Measurements from ENCODE around the gene CPB2. TPM values are rescaled to one million over a fixed set of nuclear protein-coding genes. Genes with fewer than 3 reads are reported as not detected.

Gene CPB2
- total and polyA plus RNA-seq, 2 donors (not counting 1 experiment from before 2014, with no cell fraction given): not detected

GRCh38 chr13:46132109-46132508 is 27.3 kb upstream of the CPB2 start:
- TF ChIP-seq EZH2 (IDR thresholded peaks at IDR 0.05; ENCODE audit: low read length, missing control alignments): no peak
- no peak for TF ChIP-seq CTCF (conservative IDR thresholded peaks at IDR 0.05 in 1 of 2, IDR thresholded peaks at IDR 0.05 in 1 of 2; ENCODE audit: low read depth in 1 of 2, low read length in 2 of 2)
- DNase-seq (ENCODE audit: low read depth in 2 of 2): no peak
- no peak overlapping the region for H3K4me3 ChIP-seq (replicated peaks in 1 of 4; ENCODE audit: control extremely low read depth in 1 of 4, insufficient read depth in 1 of 4, low read depth in 3 of 4, low read length in 4 of 4)
- no peaks in the 10 kb centered on the region for H3K79me2 ChIP-seq (ENCODE audit: control insufficient read depth, insufficient read depth, low read length)
- H3K27ac ChIP-seq (ENCODE audit: insufficient read depth, low read length): no peak overlapping the region
- no peak overlapping the region for H3K4me2 ChIP-seq (ENCODE audit: extremely low read depth, insufficient read depth, low read length)
- H3K27me3 ChIP-seq (ENCODE audit: control insufficient read depth, insufficient read depth, low read length): peaks cover 5% of the 10 kb centered on the region
- H3K9ac ChIP-seq (ENCODE audit: insufficient read depth, low read length): no peak overlapping the region
- H3K9me3 ChIP-seq (ENCODE audit: control insufficient read depth, insufficient read depth, low read depth, low read length): no peaks in the 10 kb centered on the region
- H4K20me1 ChIP-seq (ENCODE audit: control insufficient read depth, extremely low read depth, insufficient read depth, low read length): no peaks in the 10 kb centered on the region
- no peaks in the 10 kb centered on the region for H3K4me1 ChIP-seq (ENCODE audit: control insufficient read depth, extremely low read depth, insufficient read depth, low read length)
- no peak overlapping the region for H2AFZ ChIP-seq (ENCODE audit: low read length)
- no peaks in the 10 kb centered on the region for H3K36me3 ChIP-seq (ENCODE audit: control insufficient read depth, insufficient read depth, low read length)

DNA sequence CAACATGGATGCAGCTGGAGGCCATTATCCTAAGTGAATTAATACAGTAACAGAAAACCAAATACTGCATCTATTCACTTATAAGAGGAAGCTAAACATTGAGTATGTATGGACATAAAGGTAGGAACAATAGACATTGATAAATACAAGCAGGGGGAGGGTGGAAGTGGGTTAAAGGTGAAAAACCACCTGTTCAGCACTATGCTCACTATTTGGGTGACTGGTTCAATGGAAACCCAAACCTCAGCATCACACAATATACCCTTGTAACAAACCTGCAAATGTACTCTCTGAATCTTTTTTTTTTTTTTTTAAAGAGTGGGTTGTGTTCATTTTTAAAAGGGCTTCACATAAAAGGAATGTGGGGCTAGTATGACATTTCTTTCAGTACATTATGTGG is 26.9 kb upstream of the CPB2 start:
- Histone ChIP-seq H4K20me1 (ENCODE audit: control insufficient read depth, extremely low read depth, insufficient read depth, low read length) (no peaks in the 10 kb centered on the region), H3K79me2 (ENCODE audit: control insufficient read depth, insufficient read depth, low read length) (no peaks in the 10 kb centered on the region), H3K36me3 (ENCODE audit: control insufficient read depth, insufficient read depth, low read length) (no peaks in the 10 kb centered on the region), H3K9me3 (ENCODE audit: control insufficient read depth, insufficient read depth, low read depth, low read length) (no peaks in the 10 kb centered on the region), H3K27ac (ENCODE audit: insufficient read depth, low read length) (no peak overlapping the region), H3K4me1 (ENCODE audit: control insufficient read depth, extremely low read depth, insufficient read depth, low read length) (no peaks in the 10 kb centered on the region), H3K9ac (ENCODE audit: insufficient read depth, low read length) (no peak overlapping the region), H2AFZ (ENCODE audit: low read length) (no peak overlapping the region), H3K4me3 (replicated peaks in 1 of 4; ENCODE audit: control extremely low read depth in 1 of 4, insufficient read depth in 1 of 4, low read depth in 3 of 4, low read length in 4 of 4) (no peak overlapping the region), H3K4me2 (ENCODE audit: extremely low read depth, insufficient read depth, low read length) (no peak overlapping the region), H3K27me3 (ENCODE audit: control insufficient read depth, insufficient read depth, low read length) (peaks cover 5% of the 10 kb centered on the region)
- TF ChIP-seq CTCF (conservative IDR thresholded peaks at IDR 0.05 in 1 of 2, IDR thresholded peaks at IDR 0.05 in 1 of 2; ENCODE audit: low read depth in 1 of 2, low read length in 2 of 2) (no peak), EZH2 (IDR thresholded peaks at IDR 0.05; ENCODE audit: low read length, missing control alignments) (no peak)
- no peak for DNase-seq (ENCODE audit: low read depth in 2 of 2)

DNA sequence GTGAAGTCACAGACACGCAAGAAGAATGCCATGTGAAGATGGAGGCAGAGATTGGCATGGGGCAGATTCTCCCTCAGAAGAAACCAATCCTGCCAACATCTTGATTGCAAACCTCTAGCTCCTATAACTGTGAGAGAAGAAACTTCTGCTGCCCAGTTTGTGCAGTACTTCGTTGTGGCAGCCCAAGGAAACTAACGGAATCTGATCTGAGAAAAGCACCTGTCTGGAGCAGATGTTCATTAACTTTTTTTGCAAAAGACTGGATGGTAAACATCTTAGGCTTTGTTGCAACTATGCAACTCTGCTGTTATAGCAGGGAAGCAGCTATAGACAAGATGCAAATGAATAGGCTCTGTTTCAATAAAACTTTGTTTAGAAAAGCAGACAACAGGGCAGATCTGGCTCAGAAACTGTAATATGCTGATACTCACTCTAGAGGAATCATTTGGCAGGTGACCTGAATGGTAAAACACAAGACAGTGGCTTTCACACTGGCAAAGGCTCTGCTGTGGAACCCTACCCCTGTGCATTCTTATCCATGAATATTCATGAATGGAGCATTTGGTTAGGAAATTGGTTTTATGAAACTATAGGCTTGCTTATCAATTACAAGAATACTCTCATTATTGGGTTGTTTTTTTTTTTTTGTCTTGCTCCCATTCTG is 25.3 kb upstream of the CPB2 start:
- peaks cover 5% of the 10 kb centered on the region for H3K27me3 ChIP-seq (ENCODE audit: control insufficient read depth, insufficient read depth, low read length)
- no peaks in the 10 kb centered on the region for H3K9me3 ChIP-seq (ENCODE audit: control insufficient read depth, insufficient read depth, low read depth, low read length)
- DNase-seq (ENCODE audit: low read depth in 2 of 2): no peak
- H3K4me1 ChIP-seq (ENCODE audit: control insufficient read depth, extremely low read depth, insufficient read depth, low read length): no peaks in the 10 kb centered on the region
- no peak overlapping the region for H3K27ac ChIP-seq (ENCODE audit: insufficient read depth, low read length)
- TF ChIP-seq CTCF (conservative IDR thresholded peaks at IDR 0.05 in 1 of 2, IDR thresholded peaks at IDR 0.05 in 1 of 2; ENCODE audit: low read depth in 1 of 2, low read length in 2 of 2): no peak
- TF ChIP-seq EZH2 (IDR thresholded peaks at IDR 0.05; ENCODE audit: low read length, missing control alignments): no peak
- no peak overlapping the region for H3K9ac ChIP-seq (ENCODE audit: insufficient read depth, low read length)
- H3K4me3 ChIP-seq (replicated peaks in 1 of 4; ENCODE audit: control extremely low read depth in 1 of 4, insufficient read depth in 1 of 4, low read depth in 3 of 4, low read length in 4 of 4): no peak overlapping the region
- H3K36me3 ChIP-seq (ENCODE audit: control insufficient read depth, insufficient read depth, low read length): no peaks in the 10 kb centered on the region
- no peaks in the 10 kb centered on the region for H4K20me1 ChIP-seq (ENCODE audit: control insufficient read depth, extremely low read depth, insufficient read depth, low read length)
- H3K79me2 ChIP-seq (ENCODE audit: control insufficient read depth, insufficient read depth, low read length): no peaks in the 10 kb centered on the region
- H2AFZ ChIP-seq (ENCODE audit: low read length): no peak overlapping the region
- no peak overlapping the region for H3K4me2 ChIP-seq (ENCODE audit: extremely low read depth, insufficient read depth, low read length)
